Liver (tissue), 9 donors: ENCODE measurements around the gene MGAT3. TPM values are rescaled to one million over a fixed set of nuclear protein-coding genes. Genes with fewer than 3 reads are reported as not detected.

Experiments used
- DNase-seq: peaks from one replicate; pipeline ENCODE4 v3.0.0-alpha.2; 2017; ENCODE audit warnings: low spot score
- H3K27ac ChIP-seq, 2 donors: one replicate each; pipeline ENCODE4 v1.7.0; 2013; ENCODE audit warnings: inconsistent platforms in 2 of 2, low read length in 2 of 2, control low read depth in 1 of 2, low read depth in 1 of 2, mild to moderate bottlenecking in 1 of 2
- H3K27me3 ChIP-seq, 4 donors: one replicate each; pipeline versions ENCODE4 v1.6.1 to v1.7.0; 2013; ENCODE audit warnings: low read length in 3 of 4, inconsistent platforms in 1 of 4, mild to moderate bottlenecking in 1 of 4, moderate library complexity in 1 of 4; ENCODE audit not compliant: control insufficient read depth in 4 of 4, insufficient read depth in 4 of 4
- H3K36me3 ChIP-seq, 4 donors: one replicate each; pipeline versions ENCODE4 v1.6.1 to v1.7.0; 2013; ENCODE audit warnings: low read length in 3 of 4, mild to moderate bottlenecking in 3 of 4, low read depth in 1 of 4, moderate library complexity in 1 of 4; ENCODE audit not compliant: control insufficient read depth in 4 of 4, insufficient read depth in 3 of 4
- H3K4me1 ChIP-seq, 4 donors: one replicate each; pipeline versions ENCODE4 v1.6.1 to v1.7.0; 2013; ENCODE audit warnings: low read length in 3 of 4, mild to moderate bottlenecking in 3 of 4, moderate library complexity in 1 of 4; ENCODE audit not compliant: control insufficient read depth in 4 of 4, insufficient read depth in 4 of 4
- H3K4me3 ChIP-seq, 3 donors: one replicate each; pipeline versions ENCODE4 v1.6.1 to v1.7.0; 2013; ENCODE audit warnings: low read length in 3 of 3, control low read depth in 1 of 3, low read depth in 1 of 3, mild to moderate bottlenecking in 1 of 3
- H3K9ac ChIP-seq, 2 donors: one replicate each; pipeline ENCODE4 v1.7.0; 2013; ENCODE audit warnings: low read length in 2 of 2, mild to moderate bottlenecking in 2 of 2, moderate library complexity in 2 of 2, control low read depth in 1 of 2, low read depth in 1 of 2
- H3K9me3 ChIP-seq, 4 donors: one replicate each; pipeline versions ENCODE4 v1.6.1 to v1.7.0; 2013; ENCODE audit warnings: low read length in 3 of 4; ENCODE audit not compliant: control insufficient read depth in 4 of 4
- EGR1 ChIP-seq, 2 donors: IDR thresholded peaks; 2 replicates each; pipeline ENCODE4 v1.6.1; 2016 to 2018; ENCODE audit warnings: antibody characterized with exemption in 2 of 2, low read depth in 2 of 2
- FOXA1 ChIP-seq: IDR thresholded peaks from 2 replicates; pipeline ENCODE4 v1.6.1; 2016; ENCODE audit warnings: antibody characterized with exemption
- FOXA2 ChIP-seq: IDR thresholded peaks from 2 replicates; pipeline ENCODE4 v1.6.1; 2016; ENCODE audit warnings: antibody characterized with exemption
- GABPA ChIP-seq, 2 donors: IDR thresholded peaks in 1 of 2; conservative IDR thresholded peaks in 1 of 2; 2 replicates each; pipeline ENCODE4 v1.6.1; 2016; ENCODE audit warnings: antibody characterized with exemption in 2 of 2, mild to moderate bottlenecking in 1 of 2, moderate library complexity in 1 of 2
- HNF4G ChIP-seq: IDR thresholded peaks from 2 replicates; pipeline ENCODE4 v1.6.1; 2016; ENCODE audit warnings: antibody characterized with exemption
- JUND ChIP-seq, 2 donors: IDR thresholded peaks; 2 replicates each; pipeline ENCODE4 v1.6.1; 2016; ENCODE audit warnings: antibody characterized with exemption in 2 of 2
- NR2F2 ChIP-seq: IDR thresholded peaks from 2 replicates; pipeline ENCODE4 v1.6.1; 2016; ENCODE audit warnings: antibody characterized with exemption
- RAD21 ChIP-seq, 2 donors: IDR thresholded peaks; 2 replicates each; pipeline ENCODE4 v1.6.1; 2016; ENCODE audit warnings: antibody characterized with exemption in 2 of 2, mild to moderate bottlenecking in 2 of 2
- RXRA ChIP-seq, 2 donors: IDR thresholded peaks; 2 replicates each; pipeline ENCODE4 v1.6.1; 2017 to 2018; ENCODE audit warnings: antibody characterized with exemption in 2 of 2, mild to moderate bottlenecking in 1 of 2
- SP1 ChIP-seq: IDR thresholded peaks from 2 replicates; pipeline ENCODE4 v1.6.1; 2018; ENCODE audit warnings: antibody characterized with exemption, mild to moderate bottlenecking
- TAF1 ChIP-seq: conservative IDR thresholded peaks from 2 replicates; pipeline ENCODE4 v1.6.1; 2016; ENCODE audit warnings: antibody characterized with exemption, mild to moderate bottlenecking
- YY1 ChIP-seq: IDR thresholded peaks from 2 replicates; pipeline ENCODE4 v1.6.1; 2016; ENCODE audit warnings: antibody characterized with exemption, mild to moderate bottlenecking
- WGBS: extraction: QIAGEN DNeasy Blood & Tissue Kit; methylation state at CpG from one replicate; pipeline ENCODE4 v1.1.7; 2013; 5-methylcytosine and 5-hydroxymethylcytosine counted together
- polyA plus RNA-seq, 2 donors: library from polyadenylated mRNA; stranded (reverse) in 1 of 2; unstranded in 1 of 2; fragments of 200-250 nt in 1 of 2; fragments of >200 nt in 1 of 2; fragmentation: Nextera tagmentation in 1 of 2; extraction: Ambion mirVana in 1 of 2; gene quantifications; one replicate each; pipeline versions ENCODE4 v1.2.1 to v1.2.3, GENCODE V29; 2013 to 2015
- total RNA-seq, 2 donors: library from RNA; depleted of rRNA; stranded (reverse); fragments of >200 nt; gene quantifications; one replicate each; pipeline ENCODE4 v1.2.3, GENCODE V29; 2014
- TF ChIP-seq, protein P1 (sequence below): IDR thresholded peaks from 2 replicates; pipeline ENCODE4 v1.6.1; 2016; ENCODE audit warnings: antibody characterized with exemption
- TF ChIP-seq, protein P2 (sequence below): fragments of 150-350 bp; IDR thresholded peaks from 2 replicates; pipeline ENCODE4 v1.5.1; 2017; ENCODE audit warnings: improper control_type of control experiment, low read depth, low read length; ENCODE audit not compliant: missing input control
- TF ChIP-seq, protein P3 (sequence below): IDR thresholded peaks from 2 replicates; pipeline ENCODE4 v1.6.1; 2016; ENCODE audit warnings: antibody characterized with exemption
- TF ChIP-seq, protein P4 (sequence below): IDR thresholded peaks from 2 replicates; pipeline ENCODE4 v1.6.1; 2016; ENCODE audit warnings: antibody characterized with exemption, mild to moderate bottlenecking
- donor health status: healthy.
- donor health status: healthy.
- donor health status: healthy.
- donor health status: healthy.
- donor health status: healthy.

The MGAT3 gene
- total and polyA plus RNA-seq, 4 donors, result 0.03 to 7.6 (median 0.10) TPM

DNA sequence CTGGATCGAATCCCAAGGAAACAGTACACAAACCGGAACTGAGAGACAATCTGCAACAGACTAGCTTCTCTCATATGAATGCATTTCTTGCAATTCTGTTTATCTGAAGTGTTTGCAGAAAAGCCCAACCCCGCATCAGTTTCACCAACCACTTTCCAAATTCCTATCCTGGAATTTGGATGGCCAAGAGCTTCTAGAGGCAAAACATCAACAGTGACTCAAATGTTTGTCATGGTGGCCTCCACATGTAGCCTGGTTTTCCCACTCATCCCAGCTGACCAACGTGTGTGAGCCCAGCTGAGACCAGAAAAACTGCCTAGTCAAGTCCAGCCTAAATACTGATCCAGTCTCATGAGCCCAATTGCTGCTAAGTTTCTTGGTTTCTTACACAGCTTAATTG is 36.9 kb downstream of the MGAT3 start:
- no peak overlapping the region for H3K4me3 ChIP-seq
- WGBS, result 68% methylated on average over 4 of the region's 4 CpGs
- no peak for DNase-seq
- TF ChIP-seq TAF1, result no peak
- TF ChIP-seq RXRA (IDR thresholded peaks at IDR 0.05), result no peak
- TF ChIP-seq, protein P1, sequence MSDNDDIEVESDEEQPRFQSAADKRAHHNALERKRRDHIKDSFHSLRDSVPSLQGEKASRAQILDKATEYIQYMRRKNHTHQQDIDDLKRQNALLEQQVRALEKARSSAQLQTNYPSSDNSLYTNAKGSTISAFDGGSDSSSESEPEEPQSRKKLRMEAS, result no peak
- no peak for TF ChIP-seq EGR1 (IDR thresholded peaks at IDR 0.05; ENCODE audit: low read depth in 2 of 2)
- TF ChIP-seq GABPA (IDR thresholded peaks at IDR 0.05 in 1 of 2, conservative IDR thresholded peaks at IDR 0.05 in 1 of 2), result no peak
- no peak for TF ChIP-seq SP1
- no peaks in the 10 kb centered on the region for H3K4me1 ChIP-seq
- no peak overlapping the region for H3K9ac ChIP-seq
- no peaks in the 10 kb centered on the region for H3K9me3 ChIP-seq
- no peaks in the 10 kb centered on the region for H3K36me3 ChIP-seq
- no peaks in the 10 kb centered on the region for H3K27me3 ChIP-seq
- no peak overlapping the region for H3K27ac ChIP-seq

DNA sequence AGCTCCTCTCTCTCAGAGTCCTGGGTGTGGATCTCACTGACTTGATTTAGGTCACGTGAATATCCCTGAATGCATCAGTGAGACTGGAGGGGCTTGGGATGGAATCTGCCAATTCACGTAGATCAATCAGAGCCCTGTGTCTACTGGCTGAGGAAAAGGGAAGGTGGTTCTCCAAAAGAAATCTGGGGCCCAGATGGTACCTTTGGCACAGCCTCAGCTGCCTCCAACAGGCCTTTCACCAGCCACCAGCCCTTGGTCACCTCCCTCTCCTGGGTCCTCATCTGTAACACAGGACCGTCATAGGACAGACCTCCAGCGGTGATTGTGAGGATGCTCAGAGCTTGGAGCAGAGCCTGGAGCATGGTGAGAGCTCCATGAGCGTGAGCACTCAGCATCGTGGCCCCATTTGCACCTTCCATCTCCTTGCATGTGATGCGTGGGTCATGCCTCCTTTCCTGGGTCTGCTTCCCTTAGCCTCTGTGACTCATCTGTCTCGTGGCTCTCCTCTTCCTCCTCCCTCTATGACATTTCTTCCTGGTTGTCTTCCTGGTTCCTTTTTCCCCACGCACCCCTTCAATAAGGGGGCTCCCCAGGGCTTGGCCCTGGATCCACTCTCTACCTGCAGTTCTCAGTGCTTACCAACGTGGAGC is 37.8 kb downstream of the MGAT3 start:
- H3K36me3 ChIP-seq, result no peaks in the 10 kb centered on the region
- DNase-seq, result no peak
- H3K9ac ChIP-seq, result no peak overlapping the region
- no peak for TF ChIP-seq YY1
- no peak for TF ChIP-seq NR2F2
- no peak for TF ChIP-seq HNF4G
- no peak for TF ChIP-seq FOXA1
- TF ChIP-seq, protein P2, sequence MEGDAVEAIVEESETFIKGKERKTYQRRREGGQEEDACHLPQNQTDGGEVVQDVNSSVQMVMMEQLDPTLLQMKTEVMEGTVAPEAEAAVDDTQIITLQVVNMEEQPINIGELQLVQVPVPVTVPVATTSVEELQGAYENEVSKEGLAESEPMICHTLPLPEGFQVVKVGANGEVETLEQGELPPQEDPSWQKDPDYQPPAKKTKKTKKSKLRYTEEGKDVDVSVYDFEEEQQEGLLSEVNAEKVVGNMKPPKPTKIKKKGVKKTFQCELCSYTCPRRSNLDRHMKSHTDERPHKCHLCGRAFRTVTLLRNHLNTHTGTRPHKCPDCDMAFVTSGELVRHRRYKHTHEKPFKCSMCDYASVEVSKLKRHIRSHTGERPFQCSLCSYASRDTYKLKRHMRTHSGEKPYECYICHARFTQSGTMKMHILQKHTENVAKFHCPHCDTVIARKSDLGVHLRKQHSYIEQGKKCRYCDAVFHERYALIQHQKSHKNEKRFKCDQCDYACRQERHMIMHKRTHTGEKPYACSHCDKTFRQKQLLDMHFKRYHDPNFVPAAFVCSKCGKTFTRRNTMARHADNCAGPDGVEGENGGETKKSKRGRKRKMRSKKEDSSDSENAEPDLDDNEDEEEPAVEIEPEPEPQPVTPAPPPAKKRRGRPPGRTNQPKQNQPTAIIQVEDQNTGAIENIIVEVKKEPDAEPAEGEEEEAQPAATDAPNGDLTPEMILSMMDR, result no peak
- TF ChIP-seq SP1, result no peak
- TF ChIP-seq, protein P1, result no peak
- TF ChIP-seq FOXA2, result no peak
- no peak for TF ChIP-seq EGR1 (IDR thresholded peaks at IDR 0.05; ENCODE audit: low read depth in 2 of 2)
- no peak for TF ChIP-seq RXRA (IDR thresholded peaks at IDR 0.05)
- no peak for TF ChIP-seq JUND (IDR thresholded peaks at IDR 0.05)
- TF ChIP-seq, protein P3, sequence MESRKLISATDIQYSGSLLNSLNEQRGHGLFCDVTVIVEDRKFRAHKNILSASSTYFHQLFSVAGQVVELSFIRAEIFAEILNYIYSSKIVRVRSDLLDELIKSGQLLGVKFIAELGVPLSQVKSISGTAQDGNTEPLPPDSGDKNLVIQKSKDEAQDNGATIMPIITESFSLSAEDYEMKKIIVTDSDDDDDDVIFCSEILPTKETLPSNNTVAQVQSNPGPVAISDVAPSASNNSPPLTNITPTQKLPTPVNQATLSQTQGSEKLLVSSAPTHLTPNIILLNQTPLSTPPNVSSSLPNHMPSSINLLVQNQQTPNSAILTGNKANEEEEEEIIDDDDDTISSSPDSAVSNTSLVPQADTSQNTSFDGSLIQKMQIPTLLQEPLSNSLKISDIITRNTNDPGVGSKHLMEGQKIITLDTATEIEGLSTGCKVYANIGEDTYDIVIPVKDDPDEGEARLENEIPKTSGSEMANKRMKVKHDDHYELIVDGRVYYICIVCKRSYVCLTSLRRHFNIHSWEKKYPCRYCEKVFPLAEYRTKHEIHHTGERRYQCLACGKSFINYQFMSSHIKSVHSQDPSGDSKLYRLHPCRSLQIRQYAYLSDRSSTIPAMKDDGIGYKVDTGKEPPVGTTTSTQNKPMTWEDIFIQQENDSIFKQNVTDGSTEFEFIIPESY, result no peak
- no peak for TF ChIP-seq RAD21 (IDR thresholded peaks at IDR 0.05)
- TF ChIP-seq, protein P4, sequence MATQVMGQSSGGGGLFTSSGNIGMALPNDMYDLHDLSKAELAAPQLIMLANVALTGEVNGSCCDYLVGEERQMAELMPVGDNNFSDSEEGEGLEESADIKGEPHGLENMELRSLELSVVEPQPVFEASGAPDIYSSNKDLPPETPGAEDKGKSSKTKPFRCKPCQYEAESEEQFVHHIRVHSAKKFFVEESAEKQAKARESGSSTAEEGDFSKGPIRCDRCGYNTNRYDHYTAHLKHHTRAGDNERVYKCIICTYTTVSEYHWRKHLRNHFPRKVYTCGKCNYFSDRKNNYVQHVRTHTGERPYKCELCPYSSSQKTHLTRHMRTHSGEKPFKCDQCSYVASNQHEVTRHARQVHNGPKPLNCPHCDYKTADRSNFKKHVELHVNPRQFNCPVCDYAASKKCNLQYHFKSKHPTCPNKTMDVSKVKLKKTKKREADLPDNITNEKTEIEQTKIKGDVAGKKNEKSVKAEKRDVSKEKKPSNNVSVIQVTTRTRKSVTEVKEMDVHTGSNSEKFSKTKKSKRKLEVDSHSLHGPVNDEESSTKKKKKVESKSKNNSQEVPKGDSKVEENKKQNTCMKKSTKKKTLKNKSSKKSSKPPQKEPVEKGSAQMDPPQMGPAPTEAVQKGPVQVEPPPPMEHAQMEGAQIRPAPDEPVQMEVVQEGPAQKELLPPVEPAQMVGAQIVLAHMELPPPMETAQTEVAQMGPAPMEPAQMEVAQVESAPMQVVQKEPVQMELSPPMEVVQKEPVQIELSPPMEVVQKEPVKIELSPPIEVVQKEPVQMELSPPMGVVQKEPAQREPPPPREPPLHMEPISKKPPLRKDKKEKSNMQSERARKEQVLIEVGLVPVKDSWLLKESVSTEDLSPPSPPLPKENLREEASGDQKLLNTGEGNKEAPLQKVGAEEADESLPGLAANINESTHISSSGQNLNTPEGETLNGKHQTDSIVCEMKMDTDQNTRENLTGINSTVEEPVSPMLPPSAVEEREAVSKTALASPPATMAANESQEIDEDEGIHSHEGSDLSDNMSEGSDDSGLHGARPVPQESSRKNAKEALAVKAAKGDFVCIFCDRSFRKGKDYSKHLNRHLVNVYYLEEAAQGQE, result no peak
- TF ChIP-seq GABPA (IDR thresholded peaks at IDR 0.05 in 1 of 2, conservative IDR thresholded peaks at IDR 0.05 in 1 of 2), result no peak
- H3K4me3 ChIP-seq, result no peak overlapping the region
- 79% methylated on average over 10 of the region's 10 CpGs for WGBS
- no peaks in the 10 kb centered on the region for H3K27me3 ChIP-seq
- H3K27ac ChIP-seq, result no peak overlapping the region
- no peaks in the 10 kb centered on the region for H3K9me3 ChIP-seq
- no peaks in the 10 kb centered on the region for H3K4me1 ChIP-seq
